OCI-LY3 (cell line): ENCODE results near the gene LPP.
A peak's percentile ranks its signal among the peaks of the same experiment; 100 is the strongest.

Experiments
- H2AFZ ChIP-seq: fragments of 200-600, 300-600 bp; shearing (Covaris generic); 2 replicates; pipeline ENCODE4 v1.6.0; 2014; ENCODE audit warnings: antibody characterized with exemption, low read depth, low read length
- H3K27ac ChIP-seq: fragments of 200-600, 300-600 bp; sonication (generic); 2 replicates; pipeline ENCODE4 v1.5.1; 2014; ENCODE audit warnings: mild to moderate bottlenecking, low read length, moderate library complexity, mixed read lengths
- H3K27me3 ChIP-seq: fragments of 200-600, 300-600 bp; sonication (generic); 2 replicates; pipeline ENCODE4 v1.6.1; 2014; ENCODE audit warnings: low read depth, low read length, mixed read lengths
- H3K36me3 ChIP-seq: fragments of 200-600, 300-600 bp; sonication (generic); replicated peaks from 2 replicates; pipeline ENCODE3; 2014; ENCODE audit warnings: low read depth, low read length, mixed read lengths
- H3K4me1 ChIP-seq: fragments of 300-600, 200-600 bp; sonication (generic); 2 replicates; pipeline ENCODE4 v1.6.1; 2014; ENCODE audit warnings: low read length, mixed read lengths
- H3K4me2 ChIP-seq: fragments of 200-600, 300-600 bp; sonication (generic); 2 replicates; pipeline ENCODE4 v1.6.1; 2014; ENCODE audit warnings: low read length, mixed read lengths
- H3K4me3 ChIP-seq: fragments of 300-600, 200-600 bp; sonication (generic); 2 replicates; pipeline ENCODE4 v1.5.1; 2014; ENCODE audit warnings: antibody characterized with exemption, mild to moderate bottlenecking, low read length, moderate library complexity
- H3K79me2 ChIP-seq: fragments of 300-600, 200-600 bp; shearing (Covaris generic); 2 replicates; pipeline ENCODE4 v1.6.1; 2014; ENCODE audit warnings: mild to moderate bottlenecking, low read length, mixed read lengths
- H3K9ac ChIP-seq: fragments of 300-600, 200-600 bp; shearing (Covaris generic); 2 replicates; pipeline ENCODE4 v1.6.0; 2014; ENCODE audit warnings: mild to moderate bottlenecking, low read length, moderate library complexity
- H3K9me3 ChIP-seq: fragments of 200-600, 300-600 bp; shearing (Covaris generic); 2 replicates; pipeline ENCODE4 v1.6.1; 2014; ENCODE audit warnings: low read length, mixed read lengths; ENCODE audit not compliant: insufficient read depth
- H4K20me1 ChIP-seq: fragments of 200-600, 300-600 bp; sonication (generic); 2 replicates; pipeline ENCODE4 v1.6.1; 2016; ENCODE audit warnings: low read length, mixed read lengths; ENCODE audit not compliant: insufficient read depth
- EZH2phosphoT487 ChIP-seq: fragments of 200-600 bp; shearing (Covaris generic); IDR thresholded peaks from 2 replicates; pipeline ENCODE4 v1.6.1; 2018; ENCODE audit warnings: antibody characterized with exemption, mixed run types, low read depth
- TF ChIP-seq, protein P1 (sequence below): fragments of 200-600, 300-600 bp; sonication (generic); IDR thresholded peaks from 2 replicates; pipeline ENCODE4 v1.5.1; 2014; ENCODE audit warnings: antibody characterized with exemption, low read length, low read depth

Gene LPP

DNA sequence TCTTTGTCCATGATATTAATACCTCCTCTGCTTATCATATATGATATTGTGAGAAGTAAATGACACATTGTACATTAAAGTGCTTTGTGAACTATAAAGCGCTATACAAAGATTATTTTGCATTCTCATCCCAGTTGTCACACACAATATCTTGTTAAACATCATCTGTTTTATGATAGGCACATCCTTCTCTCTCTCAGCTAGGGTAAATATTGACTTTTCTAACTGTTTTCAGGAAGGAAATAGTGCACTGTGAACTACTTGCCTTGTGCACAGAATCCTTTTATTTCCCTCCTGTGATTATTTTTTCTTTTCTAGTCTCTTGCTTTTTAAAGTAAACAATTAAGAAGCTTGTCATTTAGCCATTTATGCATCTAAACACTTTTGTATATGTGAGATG lies 388.2 kb downstream of the LPP start:
- H3K79me2 ChIP-seq, result no peaks in the 10 kb centered on the region
- no peak overlapping the region for H3K4me3 ChIP-seq
- H3K9me3 ChIP-seq, result no peaks in the 10 kb centered on the region
- H3K27ac ChIP-seq, result no peak overlapping the region
- no peaks in the 10 kb centered on the region for H3K36me3 ChIP-seq
- TF ChIP-seq EZH2phosphoT487, result no peak
- TF ChIP-seq, protein P1, sequence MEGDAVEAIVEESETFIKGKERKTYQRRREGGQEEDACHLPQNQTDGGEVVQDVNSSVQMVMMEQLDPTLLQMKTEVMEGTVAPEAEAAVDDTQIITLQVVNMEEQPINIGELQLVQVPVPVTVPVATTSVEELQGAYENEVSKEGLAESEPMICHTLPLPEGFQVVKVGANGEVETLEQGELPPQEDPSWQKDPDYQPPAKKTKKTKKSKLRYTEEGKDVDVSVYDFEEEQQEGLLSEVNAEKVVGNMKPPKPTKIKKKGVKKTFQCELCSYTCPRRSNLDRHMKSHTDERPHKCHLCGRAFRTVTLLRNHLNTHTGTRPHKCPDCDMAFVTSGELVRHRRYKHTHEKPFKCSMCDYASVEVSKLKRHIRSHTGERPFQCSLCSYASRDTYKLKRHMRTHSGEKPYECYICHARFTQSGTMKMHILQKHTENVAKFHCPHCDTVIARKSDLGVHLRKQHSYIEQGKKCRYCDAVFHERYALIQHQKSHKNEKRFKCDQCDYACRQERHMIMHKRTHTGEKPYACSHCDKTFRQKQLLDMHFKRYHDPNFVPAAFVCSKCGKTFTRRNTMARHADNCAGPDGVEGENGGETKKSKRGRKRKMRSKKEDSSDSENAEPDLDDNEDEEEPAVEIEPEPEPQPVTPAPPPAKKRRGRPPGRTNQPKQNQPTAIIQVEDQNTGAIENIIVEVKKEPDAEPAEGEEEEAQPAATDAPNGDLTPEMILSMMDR, result no peak
- no peak overlapping the region for H3K4me2 ChIP-seq
- no peaks in the 10 kb centered on the region for H3K27me3 ChIP-seq
- no peak overlapping the region for H3K9ac ChIP-seq
- H2AFZ ChIP-seq, result no peak overlapping the region
- H3K4me1 ChIP-seq, result peaks cover 4% of the 10 kb centered on the region
- H4K20me1 ChIP-seq, result no peaks in the 10 kb centered on the region

DNA sequence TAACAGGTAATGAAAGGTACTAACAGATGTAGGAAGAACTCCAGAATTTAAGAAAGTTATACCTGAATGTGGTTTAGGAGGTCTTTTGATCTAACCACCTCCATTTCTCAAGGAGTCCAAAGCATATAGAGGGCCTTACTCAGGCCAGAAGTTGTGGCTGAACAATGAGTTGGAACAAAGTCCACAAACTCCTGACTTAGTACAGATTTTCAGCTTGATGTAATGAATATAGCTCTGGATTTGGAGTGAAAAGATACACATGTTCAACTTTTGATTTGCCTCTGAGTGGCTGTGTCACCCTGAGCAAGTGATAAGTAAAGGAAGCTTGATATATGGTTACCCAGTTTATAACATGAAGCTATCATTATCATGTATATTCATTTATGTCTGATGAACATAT lies 390.1 kb downstream of the LPP start:
- Histone ChIP-seq H3K27ac (no peak overlapping the region), H3K36me3 (no peaks in the 10 kb centered on the region), H3K79me2 (no peaks in the 10 kb centered on the region), H3K27me3 (no peaks in the 10 kb centered on the region), H3K4me3 (no peak overlapping the region), H4K20me1 (no peaks in the 10 kb centered on the region), H3K4me2 (no peak overlapping the region), H3K9me3 (no peaks in the 10 kb centered on the region), H2AFZ (no peak overlapping the region), H3K9ac (no peak overlapping the region), H3K4me1 (peaks cover 16% of the 10 kb centered on the region)
- TF ChIP-seq, protein P1, result no peak
- no peak for TF ChIP-seq EZH2phosphoT487

DNA sequence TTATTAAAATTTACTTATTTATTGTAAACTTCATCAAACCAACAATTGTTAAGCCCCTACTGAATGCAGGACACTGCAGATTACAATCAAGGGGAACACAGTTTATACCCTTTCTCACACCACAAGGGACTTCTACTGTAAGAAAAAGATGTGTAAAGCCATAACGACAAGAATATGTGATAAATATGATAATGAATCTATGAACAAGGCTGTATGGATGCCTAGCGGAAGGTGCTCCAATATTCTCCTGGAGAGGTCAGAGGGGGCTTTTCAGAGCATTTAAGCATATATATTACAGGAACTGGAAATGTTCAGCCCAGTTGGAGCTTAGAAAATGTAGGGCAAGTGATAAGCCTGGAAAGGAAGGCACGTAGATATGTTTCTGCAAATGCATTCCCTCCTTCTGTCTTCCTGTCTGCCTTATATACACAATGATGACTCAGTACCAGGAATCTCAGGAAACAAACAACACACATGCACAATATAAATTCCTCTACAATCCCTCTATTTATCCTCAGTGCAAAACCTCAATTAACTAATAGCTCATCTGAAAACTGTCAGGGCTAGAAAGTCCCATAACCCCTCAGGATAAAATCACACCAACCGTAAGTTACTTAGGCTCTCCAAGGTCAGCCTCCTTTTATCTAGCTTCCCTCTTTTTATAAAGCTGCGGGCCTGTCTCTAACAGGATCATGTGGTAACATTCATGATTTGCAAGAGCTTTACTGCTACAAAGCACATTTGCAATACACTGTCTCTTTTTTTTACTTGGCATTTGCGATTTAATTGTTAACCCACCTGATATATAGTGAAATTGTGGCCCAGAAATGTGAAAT lies 393.1 kb downstream of the LPP start:
- Histone ChIP-seq H2AFZ (no peak overlapping the region), H3K4me1 (peaks cover 16% of the 10 kb centered on the region), H3K9me3 (no peaks in the 10 kb centered on the region), H3K27ac (0 out of 2 replicates have a peak overlapping the region, but pooled peaks have one; percentile 5), H3K4me2 (peak overlapping the region; percentile 20), H4K20me1 (no peaks in the 10 kb centered on the region), H3K79me2 (no peaks in the 10 kb centered on the region), H3K4me3 (no peak overlapping the region), H3K27me3 (no peaks in the 10 kb centered on the region), H3K9ac (no peak overlapping the region), H3K36me3 (no peaks in the 10 kb centered on the region)
- TF ChIP-seq, protein P1, result no peak
- TF ChIP-seq EZH2phosphoT487, result no peak

DNA sequence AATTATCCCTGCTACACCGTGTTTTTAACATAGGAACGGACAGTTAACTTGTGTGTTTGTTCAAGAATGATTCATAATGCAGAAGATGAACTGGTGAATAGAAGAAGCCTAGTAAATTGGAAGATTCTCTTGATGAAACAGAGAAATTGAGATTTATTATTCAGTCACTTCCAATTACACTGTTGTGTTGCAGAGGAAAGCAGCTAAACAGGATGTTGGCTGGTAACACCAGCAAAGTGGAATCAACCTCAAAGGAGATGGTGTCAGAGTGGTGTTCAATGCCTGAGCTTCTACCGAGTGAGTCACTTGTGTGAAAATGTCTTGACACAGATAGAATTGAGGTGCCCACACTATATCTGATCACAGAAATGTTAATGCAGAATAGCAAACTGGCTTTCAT lies 399.6 kb downstream of the LPP start:
- no peak overlapping the region for H3K4me2 ChIP-seq
- H3K79me2 ChIP-seq, result no peaks in the 10 kb centered on the region
- no peaks in the 10 kb centered on the region for H4K20me1 ChIP-seq
- H3K36me3 ChIP-seq, result no peaks in the 10 kb centered on the region
- no peak overlapping the region for H2AFZ ChIP-seq
- TF ChIP-seq EZH2phosphoT487, result no peak
- TF ChIP-seq, protein P1, result no peak
- no peaks in the 10 kb centered on the region for H3K4me1 ChIP-seq
- no peak overlapping the region for H3K9ac ChIP-seq
- H3K27ac ChIP-seq, result no peak overlapping the region
- H3K4me3 ChIP-seq, result no peak overlapping the region
- H3K9me3 ChIP-seq, result no peaks in the 10 kb centered on the region
- H3K27me3 ChIP-seq, result no peaks in the 10 kb centered on the region
